Omental fat pad (tissue), 4 donors: Measurements from ENCODE around the gene PARD6G. TPM values are rescaled to one million over a fixed set of nuclear protein-coding genes. Genes with fewer than 3 reads are reported as not detected.

ENCODE experiments used
- ATAC-seq: fragments of 150-250 bp; one replicate; pipeline ENCODE4 v1.9.1; 2016; ENCODE audit warnings: mild to moderate bottlenecking, moderate library complexity; ENCODE audit not compliant: low FRiP score
- DNase-seq: peaks from one replicate; pipeline ENCODE4 v3.0.0-alpha.2; 2019; ENCODE audit warnings: low spot score
- total RNA-seq, 4 donors: library from RNA; depleted of rRNA; stranded (reverse); fragments of >200 nt; gene quantifications; one replicate each; pipeline ENCODE4 v1.1.0, GENCODE V29; 2016
- TF ChIP-seq, protein P1 (sequence below), 3 donors: fragments of 450-650 bp; IDR thresholded peaks; one replicate each; pipeline ENCODE4 v1.5.1; 2016 to 2017; ENCODE audit warnings: antibody characterized with exemption in 3 of 3, mild to moderate bottlenecking in 3 of 3, moderate library complexity in 2 of 3

The PARD6G gene
- total RNA-seq, 4 donors from 2014 or later: 2.1 to 8.5 (median 3.4) TPM

DNA sequence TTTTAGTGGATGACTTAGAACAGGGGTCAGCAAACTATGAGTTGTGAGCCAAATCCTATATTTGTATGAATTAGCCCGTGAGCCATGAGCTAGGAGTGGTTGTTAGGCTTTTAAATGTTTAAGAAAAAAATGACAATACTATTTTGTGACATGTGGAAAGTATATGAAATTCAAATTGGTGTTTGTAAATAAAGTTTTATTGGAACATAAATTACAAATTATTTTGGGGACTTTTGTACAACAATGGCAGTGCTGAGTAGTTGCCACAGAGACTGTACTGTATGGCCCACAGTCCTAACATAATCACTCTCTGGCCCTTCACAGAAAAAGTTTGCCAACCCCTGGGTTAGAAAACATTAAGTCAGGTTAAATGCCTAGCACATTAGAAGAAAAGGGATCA, 112.2 kb downstream of the PARD6G start:
- DNase-seq (no peak), ATAC-seq (no peak)
- TF ChIP-seq, protein P1, sequence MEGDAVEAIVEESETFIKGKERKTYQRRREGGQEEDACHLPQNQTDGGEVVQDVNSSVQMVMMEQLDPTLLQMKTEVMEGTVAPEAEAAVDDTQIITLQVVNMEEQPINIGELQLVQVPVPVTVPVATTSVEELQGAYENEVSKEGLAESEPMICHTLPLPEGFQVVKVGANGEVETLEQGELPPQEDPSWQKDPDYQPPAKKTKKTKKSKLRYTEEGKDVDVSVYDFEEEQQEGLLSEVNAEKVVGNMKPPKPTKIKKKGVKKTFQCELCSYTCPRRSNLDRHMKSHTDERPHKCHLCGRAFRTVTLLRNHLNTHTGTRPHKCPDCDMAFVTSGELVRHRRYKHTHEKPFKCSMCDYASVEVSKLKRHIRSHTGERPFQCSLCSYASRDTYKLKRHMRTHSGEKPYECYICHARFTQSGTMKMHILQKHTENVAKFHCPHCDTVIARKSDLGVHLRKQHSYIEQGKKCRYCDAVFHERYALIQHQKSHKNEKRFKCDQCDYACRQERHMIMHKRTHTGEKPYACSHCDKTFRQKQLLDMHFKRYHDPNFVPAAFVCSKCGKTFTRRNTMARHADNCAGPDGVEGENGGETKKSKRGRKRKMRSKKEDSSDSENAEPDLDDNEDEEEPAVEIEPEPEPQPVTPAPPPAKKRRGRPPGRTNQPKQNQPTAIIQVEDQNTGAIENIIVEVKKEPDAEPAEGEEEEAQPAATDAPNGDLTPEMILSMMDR (IDR thresholded peaks at IDR 0.05): no peak

DNA sequence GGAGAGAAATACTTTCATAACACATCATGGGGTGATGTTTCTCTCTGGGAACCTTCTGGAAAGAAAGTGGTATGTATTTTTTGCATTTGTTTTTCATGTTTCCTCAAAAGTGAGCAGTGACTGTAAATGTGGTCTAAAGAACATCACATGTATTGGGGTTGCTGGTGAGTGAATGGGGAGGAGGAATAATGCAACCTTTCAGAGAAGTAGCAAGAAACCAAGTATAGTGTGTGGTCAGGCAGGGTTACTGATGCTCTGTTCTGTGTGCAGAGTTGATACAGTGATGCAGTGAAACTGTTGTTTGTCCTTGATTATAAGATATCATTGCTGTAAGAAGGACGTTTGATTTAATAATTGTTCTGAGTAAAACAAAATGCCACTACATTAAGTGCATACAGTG, 114.2 kb downstream of the PARD6G start:
- no peak for ATAC-seq
- TF ChIP-seq, protein P1 (IDR thresholded peaks at IDR 0.05): no peak
- no peak for DNase-seq

DNA sequence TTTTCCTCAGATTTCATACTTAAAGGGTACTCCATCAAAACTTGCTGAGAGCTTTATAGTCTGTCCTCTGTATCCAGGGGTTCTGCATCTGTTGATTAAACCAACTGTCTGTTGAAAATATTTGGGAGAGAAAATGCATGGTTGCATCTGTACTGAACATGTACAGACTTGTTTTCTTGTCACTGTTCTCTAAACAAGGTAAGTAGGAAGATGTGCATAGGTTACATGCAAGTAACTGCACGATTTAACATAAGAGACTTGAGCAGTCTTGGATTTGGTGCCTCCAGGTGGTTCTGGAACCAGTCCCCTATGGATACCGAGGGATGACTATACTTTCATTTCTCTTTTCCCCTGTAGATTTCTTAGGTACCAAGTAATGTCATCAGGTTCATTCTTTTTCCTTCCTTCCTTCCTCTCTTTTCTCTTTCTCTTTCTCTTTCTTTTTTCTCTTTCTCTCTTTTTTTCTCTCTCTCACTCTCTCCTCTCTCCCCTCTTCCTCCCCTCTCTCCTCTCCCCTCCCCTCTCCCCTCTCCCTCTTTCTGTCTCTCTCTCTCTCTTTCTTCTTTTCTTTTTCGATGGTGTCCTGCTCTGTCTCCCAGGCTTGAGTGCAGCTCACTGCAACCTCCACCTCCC, 115.0 kb downstream of the PARD6G start:
- ATAC-seq (no peak), DNase-seq (no peak)
- TF ChIP-seq, protein P1 (IDR thresholded peaks at IDR 0.05): no peak

DNA sequence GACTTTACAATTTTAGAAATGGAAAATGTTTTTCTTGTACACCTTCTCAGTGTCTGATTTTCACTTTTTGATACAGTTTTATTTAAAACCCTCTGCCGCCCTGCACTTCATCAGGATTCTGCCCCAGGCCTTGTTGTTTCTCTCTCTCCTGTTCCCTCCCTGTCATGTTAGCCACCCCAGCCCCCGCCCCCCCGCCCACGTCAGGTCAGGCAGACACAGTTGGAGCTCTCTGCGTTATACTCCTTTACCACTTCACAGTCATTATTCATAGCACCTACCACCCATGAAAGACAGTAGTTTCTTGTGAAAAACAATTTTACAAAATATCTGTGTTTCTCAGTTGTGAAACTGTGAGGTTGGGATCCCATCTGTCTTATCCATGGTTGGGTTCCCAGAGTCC, 116.8 kb downstream of the PARD6G start:
- no peak for DNase-seq
- no peak for ATAC-seq
- TF ChIP-seq, protein P1 (IDR thresholded peaks at IDR 0.05): no peak

DNA sequence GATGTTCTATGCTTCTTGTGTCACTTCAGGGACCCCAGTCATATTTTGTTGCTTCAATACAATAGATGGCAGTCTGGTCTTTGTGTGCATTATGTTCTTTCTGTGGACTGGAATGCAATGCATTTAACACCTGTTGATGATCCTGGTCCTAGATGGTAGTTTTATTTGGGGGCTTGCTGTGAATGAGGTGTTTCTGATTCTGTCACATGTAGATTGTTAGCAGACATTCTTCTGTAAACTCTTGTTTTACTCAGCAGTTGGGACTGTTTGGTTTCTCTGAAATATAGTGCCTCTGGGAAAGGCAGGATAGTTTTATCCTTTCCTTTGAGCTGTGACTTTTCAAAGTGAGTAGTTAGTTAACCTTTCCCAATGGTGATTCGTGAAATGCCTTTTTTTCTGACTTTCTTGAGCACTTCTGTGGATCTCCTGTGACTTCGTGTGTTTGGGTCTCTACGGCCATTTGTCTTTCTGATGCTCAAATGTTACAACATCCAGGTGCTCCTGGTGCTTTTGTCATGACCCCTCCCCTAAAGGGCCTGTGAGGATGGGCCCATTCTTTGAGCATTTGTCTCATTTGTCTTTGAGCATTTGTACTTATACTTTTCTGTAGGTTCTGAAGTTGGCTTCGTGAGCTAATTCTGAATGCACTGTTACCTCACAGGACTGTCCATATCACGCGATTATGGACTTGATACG, 117.5 kb downstream of the PARD6G start:
- TF ChIP-seq, protein P1 (IDR thresholded peaks at IDR 0.05): no peak
- no peak for DNase-seq
- no peak for ATAC-seq

DNA sequence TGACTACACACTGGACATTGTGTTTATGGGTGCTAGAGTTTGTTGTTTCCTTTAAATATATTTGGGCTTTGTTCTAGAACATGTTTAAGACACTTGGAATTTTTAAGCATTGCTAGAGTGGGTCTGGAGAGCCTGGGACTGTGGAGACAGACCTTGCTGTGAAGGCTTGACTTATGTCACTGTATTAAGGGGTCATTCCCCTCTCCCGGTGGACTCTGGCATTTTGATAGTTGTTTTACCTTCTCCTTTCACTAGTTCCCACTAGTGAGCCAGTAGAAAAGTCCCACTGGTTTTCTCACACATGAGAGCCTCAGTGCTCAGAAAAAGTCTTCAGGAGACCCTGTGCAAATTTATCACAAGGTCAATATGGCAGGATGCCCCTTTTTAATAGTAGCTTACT, 119.7 kb downstream of the PARD6G start:
- no peak for ATAC-seq
- TF ChIP-seq, protein P1 (IDR thresholded peaks at IDR 0.05): no peak

DNA sequence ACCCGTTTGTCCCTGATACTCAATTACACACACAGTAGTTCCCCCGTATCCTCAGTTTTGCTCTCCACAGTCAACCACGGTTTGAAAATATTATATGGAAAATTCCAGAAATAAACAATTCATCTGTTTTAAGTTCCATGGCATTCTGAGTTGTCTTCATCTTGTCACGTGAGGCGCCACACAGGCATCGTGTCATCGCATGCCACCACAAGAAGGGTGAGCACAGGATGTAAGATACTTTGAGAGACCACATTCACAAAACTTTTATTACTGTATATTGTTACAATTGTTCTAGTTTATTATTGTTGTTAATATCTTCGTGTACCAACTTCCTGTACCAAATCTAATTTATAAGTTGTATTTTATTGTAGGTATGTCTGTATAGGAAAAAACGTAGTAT, 120.5 kb downstream of the PARD6G start:
- DNase-seq (no peak), ATAC-seq (no peak)
- TF ChIP-seq, protein P1 (IDR thresholded peaks at IDR 0.05): no peak

More for the DNA sequence above, 119.7 kb downstream of the PARD6G start:
- DNase-seq: no peak
